ENCODE data around the gene EN2. TPM values are rescaled to one million over a fixed set of nuclear protein-coding genes. Genes with fewer than 3 reads are reported as not detected.

Gene EN2
- total RNA-seq, 1 experiment from 2014 or later: 0.07 TPM

- H3K36me3 Mint-ChIP-seq (ENCODE audit: insufficient read depth in 1 of 3, low read depth in 3 of 3): no peaks in the 10 kb centered on the region; a peak in 1 of 7 replicates
Observed at GRCh38 chr7:155430606-155431005, 27.3 kb upstream of the EN2 start.

More at GRCh38 chr7:155430606-155431005, 27.3 kb upstream of the EN2 start:
- H3K4ac ChIP-seq (ENCODE audit: low read depth, low read length): no peak overlapping the region
- no peaks in the 10 kb centered on the region for H3K23me2 ChIP-seq (ENCODE audit: insufficient read length, low read depth, low read length, poor library complexity, severe bottlenecking)
- H3T11ph ChIP-seq (ENCODE audit: low read length): no peak overlapping the region
- no peak overlapping the region for H4K91ac ChIP-seq (ENCODE audit: insufficient read length, low read depth, low read length)
- H3K4me1 Mint-ChIP-seq: peaks cover 0 to 6% of the 10 kb centered on the region in 2 experiments; a peak in 3 of 4 replicates
- no peak overlapping the region for H3K14ac ChIP-seq (ENCODE audit: insufficient read depth, low read length)
- H2BK12ac ChIP-seq (ENCODE audit: insufficient read length, low read depth, low read length): no peak overlapping the region
- no peak overlapping the region for H3K4me2 ChIP-seq (ENCODE audit: insufficient read depth, insufficient read length, low read length)
- no peak overlapping the region for H2AFZ ChIP-seq (ENCODE audit: low read length)
- H3K4me1 ChIP-seq (ENCODE audit: insufficient read depth, low read length): no peaks in the 10 kb centered on the region
- TF ChIP-seq CTCF (conservative IDR thresholded peaks at IDR 0.05): no peak
- no peak for DNase-seq
- H4K20me1 ChIP-seq (ENCODE audit: control insufficient read depth, insufficient read depth, insufficient read length): no peaks in the 10 kb centered on the region
- H2AK5ac ChIP-seq (ENCODE audit: insufficient read length, low read length): no peak overlapping the region
- peaks cover 92% of the 10 kb centered on the region for H3K27me3 Mint-ChIP-seq (ENCODE audit: low read depth)
- H3K27ac Mint-ChIP-seq: no peak overlapping the region
- no peaks in the 10 kb centered on the region for H3K79me2 ChIP-seq (ENCODE audit: insufficient read depth, low read length)
- no peak overlapping the region for H3K56ac ChIP-seq (ENCODE audit: insufficient read length, low read depth, low read length)
- H3K9ac ChIP-seq (ENCODE audit: extremely low read depth, insufficient read length, low read length): no peak overlapping the region
- H3K4me3 Mint-ChIP-seq: no peak overlapping the region
- H3K18ac ChIP-seq (ENCODE audit: insufficient read length, low read depth, low read length): no peak overlapping the region
- H3K9me3 Mint-ChIP-seq: no peaks in the 10 kb centered on the region
- WGBS (ENCODE audit: extremely low coverage, insufficient read length, low lambda C conversion rate): no CpG with 5 or more reads among the region's 10 CpGs
- no peak overlapping the region for H3K27ac ChIP-seq (ENCODE audit: insufficient read length, low read depth, low read length)
- no peak overlapping the region for H4K8ac ChIP-seq (replicated peaks; ENCODE audit: insufficient read length, low read depth, low read length)
- no peak overlapping the region for H2BK15ac ChIP-seq (ENCODE audit: low read depth, low read length)
- no peak overlapping the region for H4K5ac ChIP-seq (ENCODE audit: insufficient read length, low read depth, low read length)
- H2BK120ac ChIP-seq (ENCODE audit: low read depth, low read length, poor library complexity, severe bottlenecking): no peak overlapping the region
- no peak overlapping the region for H2BK5ac ChIP-seq (ENCODE audit: insufficient read length, low read length)
- H2BK20ac ChIP-seq (ENCODE audit: low read depth, low read length, poor library complexity, severe bottlenecking): no peak overlapping the region
- no peaks in the 10 kb centered on the region for H3K27me3 ChIP-seq (ENCODE audit: insufficient read depth, low read length)
- H3K79me1 ChIP-seq (ENCODE audit: insufficient read depth, low read depth, low read length, poor library complexity, severe bottlenecking): no peaks in the 10 kb centered on the region
- no peaks in the 10 kb centered on the region for H3K9me3 ChIP-seq (ENCODE audit: control insufficient read depth, low read depth, low read length)
- H3K23ac ChIP-seq (ENCODE audit: insufficient read length, low read depth, low read length): no peak overlapping the region
